GM18511 (cell line): ENCODE data around the gene NR4A1.
"Not testable (repeated sequence)": the region's sequence is repeated elsewhere in the genome, so short reads cannot be mapped to it uniquely, and the experiment has no call there.

Source experiments
- ATAC-seq: cut with Tn5 transposase; IDR thresholded peaks from one replicate; pipeline ENCODE4 v1.9.1; 2021; ENCODE audit warnings: mild to moderate bottlenecking, moderate library complexity; ENCODE audit not compliant: unreplicated experiment

NR4A1 gene

GRCh38 chr12:52091869-52092268 lies 40.6 kb downstream of the NR4A1 start:
- no peak for ATAC-seq

GRCh38 chr12:52093346-52093745 lies 42.1 kb downstream of the NR4A1 start:
- ATAC-seq: no peak

GRCh38 chr12:52096332-52097044 lies 45.2 kb downstream of the NR4A1 start:
- no peak for ATAC-seq

GRCh38 chr12:52097045-52097666 lies 45.9 kb downstream of the NR4A1 start:
- ATAC-seq: no peak

- not testable (repeated sequence) for ATAC-seq
Observed at GRCh38 chr12:52104431-52105089, 53.3 kb downstream of the NR4A1 start.
